ENCODE measurements around the gene APOBEC3F.
"Not testable (repeated sequence)": the region's sequence is repeated elsewhere in the genome, so short reads cannot be mapped to it uniquely, and the experiment has no call there.

Gene APOBEC3F

GRCh38 chr22:39072581-39072981, 31.9 kb downstream of the APOBEC3F start:
- not testable (repeated sequence) for H3K4me1 ChIP-seq (ENCODE audit: control insufficient read depth, insufficient read depth, low read length); H3K36me3 ChIP-seq (ENCODE audit: control insufficient read depth, insufficient read depth, low read length); H3K4me3 ChIP-seq (ENCODE audit: insufficient read depth, low read depth, low read length); H3K27me3 ChIP-seq (ENCODE audit: control insufficient read depth, insufficient read depth, low read length, poor library complexity, severe bottlenecking); H3K9me3 ChIP-seq (ENCODE audit: control insufficient read depth, low read length); H3K27ac ChIP-seq (ENCODE audit: insufficient read depth, low read depth, low read length, poor library complexity, severe bottlenecking)
- 75 to 88% methylated on average over 6 to 7 of the region's 7 CpGs for WGBS, 2 experiments

- 37 to 42% methylated on average over 2 of the region's 2 CpGs for WGBS, 2 experiments
- Histone ChIP-seq H3K27ac (ENCODE audit: insufficient read depth, low read depth, low read length, poor library complexity, severe bottlenecking) (no peak overlapping the region), H3K4me3 (ENCODE audit: insufficient read depth, low read depth, low read length) (no peak overlapping the region), H3K9me3 (ENCODE audit: control insufficient read depth, low read length) (no peaks in the 10 kb centered on the region), H3K27me3 (ENCODE audit: control insufficient read depth, insufficient read depth, low read length, poor library complexity, severe bottlenecking) (no peaks in the 10 kb centered on the region), H3K36me3 (ENCODE audit: control insufficient read depth, insufficient read depth, low read length) (no peaks in the 10 kb centered on the region), H3K4me1 (ENCODE audit: control insufficient read depth, insufficient read depth, low read length) (no peaks in the 10 kb centered on the region)
These were observed 33.3 kb downstream of the APOBEC3F start for GRCh38 chr22:39073981-39074380.

DNA sequence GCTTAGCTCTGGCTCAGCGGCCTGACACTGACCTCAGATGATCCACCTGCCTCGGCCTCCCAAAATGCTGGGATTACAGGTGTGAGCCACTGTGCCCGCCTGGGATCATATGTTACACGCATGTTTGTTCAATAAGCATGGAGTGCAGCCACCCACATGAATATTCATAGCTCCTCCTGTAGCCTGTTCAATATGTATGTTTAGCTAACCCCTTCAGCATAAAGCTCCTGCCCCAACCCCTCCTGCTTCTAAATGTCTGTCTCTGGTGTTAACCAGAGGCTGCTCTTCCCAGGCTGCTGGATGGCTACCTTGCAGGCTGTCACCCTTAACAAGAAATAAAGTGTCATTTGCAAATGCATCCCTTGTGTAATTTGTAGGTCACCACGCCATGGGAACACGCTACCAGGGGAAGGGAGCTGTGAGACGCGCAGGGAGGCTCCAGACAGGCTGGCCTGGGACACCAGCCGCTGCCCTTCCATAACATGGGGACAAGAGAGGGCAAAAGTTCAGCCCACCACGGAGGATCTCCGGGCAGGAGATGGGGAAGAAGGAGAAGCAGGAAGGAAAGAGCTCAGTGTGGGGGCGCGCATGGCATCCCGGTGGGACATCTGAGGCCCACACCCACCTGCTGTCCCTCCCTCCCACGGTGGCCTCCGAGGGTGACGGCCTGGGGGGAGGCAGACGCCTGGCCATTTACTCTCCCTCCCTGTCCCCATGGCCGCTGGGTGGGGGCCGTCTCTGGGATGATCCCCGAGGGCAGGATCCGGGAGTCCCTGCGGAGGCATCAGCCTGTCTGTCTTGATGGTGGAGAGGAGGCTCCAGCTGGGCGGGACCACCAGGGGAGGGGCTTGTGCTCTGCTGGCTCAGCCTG, 35.7 kb downstream of the APOBEC3F start:
- not testable (repeated sequence) for H3K36me3 ChIP-seq (ENCODE audit: control insufficient read depth, insufficient read depth, low read length); H3K27ac ChIP-seq (ENCODE audit: insufficient read depth, low read depth, low read length, poor library complexity, severe bottlenecking); H3K4me3 ChIP-seq (ENCODE audit: insufficient read depth, low read depth, low read length); H3K9me3 ChIP-seq (ENCODE audit: control insufficient read depth, low read length); H3K4me1 ChIP-seq (ENCODE audit: control insufficient read depth, insufficient read depth, low read length); H3K27me3 ChIP-seq (ENCODE audit: control insufficient read depth, insufficient read depth, low read length, poor library complexity, severe bottlenecking)
- 40 to 44% methylated on average over 13 to 15 of the region's 24 CpGs for WGBS, 2 experiments

DNA sequence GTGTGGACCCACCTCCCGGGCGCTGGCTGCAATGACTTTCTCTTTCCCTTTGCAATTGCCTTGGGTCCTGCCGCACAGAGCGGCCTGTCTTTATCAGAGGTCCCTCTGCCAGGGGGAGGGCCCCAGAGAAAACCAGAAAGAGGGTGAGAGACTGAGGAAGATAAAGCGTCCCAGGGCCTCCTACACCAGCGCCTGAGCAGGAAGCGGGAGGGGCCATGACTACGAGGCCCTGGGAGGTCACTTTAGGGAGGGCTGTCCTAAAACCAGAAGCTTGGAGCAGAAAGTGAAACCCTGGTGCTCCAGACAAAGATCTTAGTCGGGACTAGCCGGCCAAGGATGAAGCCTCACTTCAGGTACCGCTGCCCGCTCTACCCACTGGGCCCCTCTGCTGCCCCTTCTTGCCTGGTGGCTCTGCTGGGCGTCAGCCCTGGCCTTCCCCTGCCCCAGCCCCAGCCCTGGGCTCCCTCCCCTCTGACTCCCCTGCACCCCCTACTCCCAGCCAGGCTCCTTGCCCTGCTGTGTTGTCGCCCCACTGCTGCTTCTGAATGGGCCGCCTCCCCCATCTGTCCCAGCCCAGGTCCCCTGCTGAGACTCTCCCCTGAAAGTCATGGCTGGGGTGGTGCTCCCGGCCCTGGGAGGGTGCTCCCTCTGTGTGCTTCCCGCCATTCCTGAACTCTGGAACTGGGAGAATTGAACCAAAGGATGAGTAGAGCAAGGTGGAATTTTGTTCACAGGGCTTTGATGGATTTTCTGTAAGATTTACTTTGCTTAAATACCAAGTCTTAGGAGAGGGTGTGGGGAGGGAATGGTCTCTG, 36.6 kb downstream of the APOBEC3F start, which contains the start of gene APOBEC3G:
Gene APOBEC3G (plus strand): TSS at position 250 of the 815 bp plus-strand sequence. CDS start 87 bp downstream, at position 337.
- WGBS, 2 experiments = 55 to 57% methylated on average over 13 of the region's 17 CpGs
- H3K27ac ChIP-seq (ENCODE audit: insufficient read depth, low read depth, low read length, poor library complexity, severe bottlenecking); H3K36me3 ChIP-seq (ENCODE audit: control insufficient read depth, insufficient read depth, low read length); H3K4me1 ChIP-seq (ENCODE audit: control insufficient read depth, insufficient read depth, low read length); H3K4me3 ChIP-seq (ENCODE audit: insufficient read depth, low read depth, low read length); H3K27me3 ChIP-seq (ENCODE audit: control insufficient read depth, insufficient read depth, low read length, poor library complexity, severe bottlenecking); H3K9me3 ChIP-seq (ENCODE audit: control insufficient read depth, low read length): not testable (repeated sequence)

DNA sequence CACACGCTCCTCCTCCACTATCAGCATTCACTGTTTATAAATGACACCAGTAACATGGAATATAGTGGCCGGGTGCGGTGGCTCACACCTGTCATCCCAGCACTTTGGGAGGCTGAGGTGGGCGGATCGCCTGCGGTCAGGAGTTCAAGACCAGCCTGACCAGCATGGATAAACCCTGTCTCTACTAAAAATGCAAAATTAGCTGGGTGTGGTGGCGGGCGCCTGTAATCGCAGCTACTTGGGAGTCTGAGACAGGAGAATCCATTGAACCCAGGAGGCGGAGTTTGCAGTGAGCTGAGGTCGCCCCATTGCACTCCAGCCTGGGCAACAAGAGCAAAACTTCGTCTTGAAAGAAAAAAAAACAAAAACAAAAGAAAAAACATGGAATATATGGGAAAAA, 37.2 kb downstream of the APOBEC3F start:
- 94 to 95% methylated on average over 12 of the region's 12 CpGs for WGBS, 2 experiments
- H3K4me3 ChIP-seq (ENCODE audit: insufficient read depth, low read depth, low read length); H3K4me1 ChIP-seq (ENCODE audit: control insufficient read depth, insufficient read depth, low read length): not testable (repeated sequence)

DNA sequence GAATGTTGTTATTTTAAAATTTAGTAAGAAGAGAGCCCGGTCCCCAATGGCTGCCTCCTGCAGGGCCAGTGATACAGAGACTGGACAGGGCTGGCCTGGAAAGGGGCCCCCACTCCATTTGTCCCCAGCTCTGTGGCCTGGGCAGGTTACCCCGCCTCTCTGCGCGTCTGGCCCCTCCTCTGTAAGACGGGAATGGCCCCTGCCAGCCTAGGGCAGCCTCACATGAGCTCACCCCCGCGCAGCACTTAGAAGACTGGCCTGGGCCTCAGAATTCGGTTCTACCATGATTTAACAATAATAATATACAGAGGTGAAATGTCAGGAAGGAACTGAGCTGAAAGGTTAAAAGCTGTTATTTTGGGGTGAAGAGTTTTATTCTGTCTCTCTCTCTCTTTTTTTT, 37.7 kb downstream of the APOBEC3F start:
- 93 to 94% methylated on average over 5 to 7 of the region's 8 CpGs for WGBS, 2 experiments
- no peaks in the 10 kb centered on the region for H3K9me3 ChIP-seq (ENCODE audit: control insufficient read depth, low read length)
- H3K36me3 ChIP-seq (ENCODE audit: control insufficient read depth, insufficient read depth, low read length) = no peaks in the 10 kb centered on the region
- no peak overlapping the region for H3K4me3 ChIP-seq (ENCODE audit: insufficient read depth, low read depth, low read length)
- no peaks in the 10 kb centered on the region for H3K4me1 ChIP-seq (ENCODE audit: control insufficient read depth, insufficient read depth, low read length)
- no peak overlapping the region for H3K27ac ChIP-seq (ENCODE audit: insufficient read depth, low read depth, low read length, poor library complexity, severe bottlenecking)
- no peaks in the 10 kb centered on the region for H3K27me3 ChIP-seq (ENCODE audit: control insufficient read depth, insufficient read depth, low read length, poor library complexity, severe bottlenecking)

More for the DNA sequence above, 37.2 kb downstream of the APOBEC3F start:
- H3K36me3 ChIP-seq (ENCODE audit: control insufficient read depth, insufficient read depth, low read length); H3K9me3 ChIP-seq (ENCODE audit: control insufficient read depth, low read length); H3K27me3 ChIP-seq (ENCODE audit: control insufficient read depth, insufficient read depth, low read length, poor library complexity, severe bottlenecking); H3K27ac ChIP-seq (ENCODE audit: insufficient read depth, low read depth, low read length, poor library complexity, severe bottlenecking): not testable (repeated sequence)

DNA sequence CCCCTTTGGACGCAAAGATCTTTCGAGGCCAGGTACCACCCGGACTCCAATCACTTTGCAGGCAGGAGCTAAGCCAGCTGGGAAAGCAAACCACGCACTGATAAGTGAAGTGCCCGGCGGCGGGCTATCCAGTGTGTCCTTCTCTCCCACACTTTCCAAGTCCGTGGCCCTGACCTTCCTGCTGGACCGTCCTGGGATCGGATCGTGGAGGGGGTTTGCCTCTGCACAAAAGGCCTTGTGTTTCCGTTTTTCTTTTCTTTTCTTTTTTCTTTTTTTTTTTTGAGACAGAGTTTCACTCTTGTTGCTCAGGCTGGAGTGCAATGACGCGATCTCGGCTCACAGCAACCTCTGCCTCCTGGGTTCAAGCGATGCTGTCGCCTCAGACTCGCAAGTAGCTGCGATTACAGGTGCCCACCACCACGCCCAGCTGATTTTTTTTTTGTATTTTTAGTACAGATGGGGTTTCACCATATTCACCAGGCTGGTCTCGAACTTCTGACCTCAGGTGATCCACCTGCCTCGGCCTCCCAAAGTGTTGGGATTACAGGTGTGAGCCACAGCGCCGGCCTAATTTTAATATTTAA, 38.5 kb downstream of the APOBEC3F start:
- not testable (repeated sequence) for H3K4me1 ChIP-seq (ENCODE audit: control insufficient read depth, insufficient read depth, low read length); H3K27me3 ChIP-seq (ENCODE audit: control insufficient read depth, insufficient read depth, low read length, poor library complexity, severe bottlenecking); H3K27ac ChIP-seq (ENCODE audit: insufficient read depth, low read depth, low read length, poor library complexity, severe bottlenecking); H3K36me3 ChIP-seq (ENCODE audit: control insufficient read depth, insufficient read depth, low read length); H3K9me3 ChIP-seq (ENCODE audit: control insufficient read depth, low read length); H3K4me3 ChIP-seq (ENCODE audit: insufficient read depth, low read depth, low read length)
- WGBS, 2 experiments = 90 to 92% methylated on average over 18 to 20 of the region's 24 CpGs

DNA sequence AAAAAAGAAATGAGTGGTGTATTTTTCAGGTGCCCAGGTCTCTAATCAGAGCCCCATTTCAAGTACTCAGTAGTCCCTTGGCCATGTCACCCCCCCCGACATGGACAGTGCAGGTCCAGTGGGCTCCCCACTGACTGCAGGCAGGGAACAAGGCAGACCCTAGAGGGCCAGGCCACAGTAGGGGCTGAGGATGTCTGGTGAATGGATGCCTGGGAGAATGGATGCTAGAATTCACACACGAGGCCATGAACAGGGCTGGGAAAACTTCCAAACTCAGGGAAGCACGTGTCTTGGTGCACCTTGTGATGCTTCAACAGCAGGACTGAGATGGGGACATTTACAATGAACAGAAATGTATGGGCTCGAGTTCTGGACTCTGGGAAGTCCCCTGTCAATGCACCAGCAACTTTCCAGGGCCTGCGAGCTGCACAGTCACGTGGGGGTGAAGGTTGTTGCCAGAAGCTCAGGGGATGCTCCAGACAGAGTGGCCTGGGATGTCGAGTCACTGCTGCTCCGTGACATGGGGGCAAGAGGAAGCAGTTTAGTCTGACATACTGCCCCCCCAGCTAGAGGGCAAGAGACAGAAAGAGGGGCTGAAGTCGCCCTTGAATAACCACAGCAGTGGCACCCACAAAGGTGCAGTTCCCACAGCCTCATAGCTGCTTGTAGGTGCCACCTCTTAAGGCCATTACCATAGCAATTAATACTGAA, 39.5 kb downstream of the APOBEC3F start:
- 90 to 91% methylated on average over 9 of the region's 9 CpGs for WGBS, 2 experiments
- Histone ChIP-seq H3K27ac (ENCODE audit: insufficient read depth, low read depth, low read length, poor library complexity, severe bottlenecking) (no peak overlapping the region), H3K36me3 (ENCODE audit: control insufficient read depth, insufficient read depth, low read length) (no peaks in the 10 kb centered on the region), H3K4me3 (ENCODE audit: insufficient read depth, low read depth, low read length) (no peak overlapping the region), H3K27me3 (ENCODE audit: control insufficient read depth, insufficient read depth, low read length, poor library complexity, severe bottlenecking) (no peaks in the 10 kb centered on the region), H3K9me3 (ENCODE audit: control insufficient read depth, low read length) (no peaks in the 10 kb centered on the region), H3K4me1 (ENCODE audit: control insufficient read depth, insufficient read depth, low read length) (no peaks in the 10 kb centered on the region)

- Histone ChIP-seq H3K4me1 (ENCODE audit: control insufficient read depth, insufficient read depth, low read length) (no peaks in the 10 kb centered on the region), H3K36me3 (ENCODE audit: control insufficient read depth, insufficient read depth, low read length) (no peaks in the 10 kb centered on the region), H3K9me3 (ENCODE audit: control insufficient read depth, low read length) (no peaks in the 10 kb centered on the region), H3K4me3 (ENCODE audit: insufficient read depth, low read depth, low read length) (no peak overlapping the region), H3K27me3 (ENCODE audit: control insufficient read depth, insufficient read depth, low read length, poor library complexity, severe bottlenecking) (no peaks in the 10 kb centered on the region), H3K27ac (ENCODE audit: insufficient read depth, low read depth, low read length, poor library complexity, severe bottlenecking) (no peak overlapping the region)
- 95 to 96% methylated on average over 12 of the region's 12 CpGs for WGBS, 2 experiments
These were observed 40.4 kb downstream of the APOBEC3F start for GRCh38 chr22:39081016-39081415.
